ENCODE results near the gene CGREF1.

Gene CGREF1

GRCh38 chr2:27150639-27151230, 31.8 kb upstream of the CGREF1 start:
- Histone ChIP-seq H3K9me3 (ENCODE audit: control insufficient read depth, insufficient read depth, low read depth, low read length) (no peaks in the 10 kb centered on the region), H3K4me3 (ENCODE audit: low read depth, low read length) (no peak overlapping the region), H3K4me1 (ENCODE audit: control insufficient read depth, insufficient read depth, low read length) (no peaks in the 10 kb centered on the region), H3K36me3 (ENCODE audit: control insufficient read depth in 2 of 2, insufficient read depth in 1 of 2, low read length in 2 of 2) (no peaks in the 10 kb centered on the region), H3K27ac (ENCODE audit: extremely low read depth, low read depth, low read length) (no peak overlapping the region)
- ChIA-PET POLR2A (interaction anchor here (0.5 kb wide), 1 partner anchor 20 kb away, joined by 3 read pairs; no protein-coding TSS in a partner anchor), CTCF (interaction anchor here (0.9 to 1.5 kb wide), 2 partner anchors 19 to 41 kb away, joined by 3 to 5 read pairs; no protein-coding TSS in a partner anchor)
- TF ChIP-seq ZNF23 (tag by site-specific recombination; IDR thresholded peaks at IDR 0.05; ENCODE audit: borderline replicate concordance): no peak
- TF ChIP-seq ZBTB1 (tag by site-specific recombination; IDR thresholded peaks at IDR 0.05): no peak
- TF ChIP-seq KLF17 (tag by site-specific recombination; IDR thresholded peaks at IDR 0.05): no peak
- no peak for TF ChIP-seq OVOL3 (tag by site-specific recombination; IDR thresholded peaks at IDR 0.05)
- no peak for TF ChIP-seq ZNF302 (tag by site-specific recombination; IDR thresholded peaks at IDR 0.05; ENCODE audit: low read depth)
- TF ChIP-seq ZNF501 (tag by site-specific recombination; IDR thresholded peaks at IDR 0.05): no peak
- TF ChIP-seq ZNF26 (tag by site-specific recombination; IDR thresholded peaks at IDR 0.05): no peak
- TF ChIP-seq ZNF645 (tag by site-specific recombination; IDR thresholded peaks at IDR 0.05): no peak

GRCh38 chr2:27149570-27150405, 30.9 kb upstream of the CGREF1 start:
- Histone ChIP-seq H3K36me3 (ENCODE audit: control insufficient read depth in 2 of 2, insufficient read depth in 1 of 2, low read length in 2 of 2) (no peaks in the 10 kb centered on the region), H3K4me3 (ENCODE audit: low read depth, low read length) (no peak overlapping the region), H3K4me1 (ENCODE audit: control insufficient read depth, insufficient read depth, low read length) (no peaks in the 10 kb centered on the region), H3K27ac (ENCODE audit: extremely low read depth, low read depth, low read length) (no peak overlapping the region), H3K9me3 (ENCODE audit: control insufficient read depth, insufficient read depth, low read depth, low read length) (no peaks in the 10 kb centered on the region)
- TF ChIP-seq ZNF214 (tag by site-specific recombination; IDR thresholded peaks at IDR 0.05; ENCODE audit: borderline replicate concordance) (no peak), ZNF560 (tag by site-specific recombination; IDR thresholded peaks at IDR 0.05; ENCODE audit: borderline replicate concordance) (no peak), ZXDB (tag by site-specific recombination; IDR thresholded peaks at IDR 0.05) (no peak), ZNF664 (tag by site-specific recombination; IDR thresholded peaks at IDR 0.05) (no peak), ZNF530 (tag by site-specific recombination; IDR thresholded peaks at IDR 0.05; ENCODE audit: low read depth) (no peak), ZNF335 (tag by site-specific recombination; conservative IDR thresholded peaks at IDR 0.05) (no peak), ZNF133 (tag by site-specific recombination; IDR thresholded peaks at IDR 0.05) (no peak), ATF2 (tag by site-specific recombination; IDR thresholded peaks at IDR 0.05; ENCODE audit: low read depth) (no peak), ZNF645 (tag by site-specific recombination; IDR thresholded peaks at IDR 0.05) (no peak), ZBTB11 (tag by site-specific recombination; conservative IDR thresholded peaks at IDR 0.05; ENCODE audit: low read depth) (no peak)
- ChIA-PET POLR2A (no interaction called here), CTCF (interaction anchor here (1.4 kb wide), 1 partner anchor 20 kb away, joined by 4 read pairs; no protein-coding TSS in a partner anchor)

All from HEK293 (cell line).